K562 (cell line): Measurements from ENCODE around the gene OR10A2. TPM values are rescaled to one million over a fixed set of nuclear protein-coding genes. Genes with fewer than 3 reads are reported as not detected.

Source experiments
- ATAC-seq: fragments of 200-7000 bp; cut with Tn5 transposase; 3 replicates; pipeline ENCODE4 v1.9.1; 2020; ENCODE audit warnings: moderate library complexity
- BruUV-seq: library from RNA; stranded (reverse); fragments of 400-500 nt; replicated peaks from 2 replicates; lab custom pipeline; 2021; lab: Mats Ljungman, UMichigan
- CTCF ChIA-PET: fragments of 300-600 bp; formaldehyde crosslinking; extraction: SDS; loops from one replicate; lab custom pipeline; 2021; ENCODE audit warnings: low intra/inter-chr PET ratio; lab: Yijun Ruan, JAX
- POLR2A ChIA-PET: fragments of 300-600, 350-650 bp; sonication (Branson Sonifier 250); formaldehyde crosslinking; extraction: SDS; loops from one replicate; lab custom pipeline; 2021; ENCODE audit warnings: antibody characterized with exemption, inconsistent platforms; lab: Yijun Ruan, JAX
- DNase-seq, 4 experiments: peaks; one replicate each; pipeline versions ENCODE4 v3.0.0 to v3.0.0-alpha.2; 2011 to 2018; ENCODE audit warnings: low spot score in 3 of 4, mixed read lengths in 3 of 4; ENCODE audit errors: extremely low read depth in 1 of 4
- FAIRE-seq: peaks from 2 replicates; lab custom pipeline; 2011; peaks lifted over from hg19 to GRCh38; lab: Jason Lieb, UNC
- H2AFZ ChIP-seq: 2 replicates; pipeline ENCODE4 v1.6.0; 2011; ENCODE audit warnings: low read depth, low read length, control low read depth, inconsistent platforms
- H3K27ac ChIP-seq: fragments of 200-600 bp; 3 replicates; pipeline ENCODE4 v1.8.0; 2011; ENCODE audit warnings: low read depth, mild to moderate bottlenecking, control low read depth, inconsistent platforms, low read length, moderate library complexity, mixed read lengths; ENCODE audit errors: extremely low read depth
- H3K27me3 ChIP-seq, 2 experiments: fragments of 300-600 bp in 1 of 2; 2 replicates in 1 of 2; 3 replicates in 1 of 2; pipeline versions ENCODE4 v1.6.0 to v1.8.0; 2011; ENCODE audit warnings: inconsistent platforms in 2 of 2, low read length in 2 of 2, mild to moderate bottlenecking in 1 of 2, mixed read lengths in 1 of 2, moderate library complexity in 1 of 2; ENCODE audit not compliant: control insufficient read depth in 2 of 2, insufficient read depth in 2 of 2
- H3K36me3 ChIP-seq: fragments of 300-600 bp; 3 replicates; pipeline ENCODE4 v1.8.0; 2011; ENCODE audit warnings: mild to moderate bottlenecking, low read length, inconsistent platforms; ENCODE audit not compliant: control insufficient read depth, insufficient read depth
- H3K4me1 ChIP-seq, 2 experiments: fragments of 200-600 bp in 1 of 2; replicated peaks in 1 of 2; 2 replicates in 1 of 2; 3 replicates in 1 of 2; pipeline versions ENCODE4 v1.5.1 to v1.8.0; 2011; ENCODE audit warnings: inconsistent platforms in 2 of 2, low read length in 2 of 2, mild to moderate bottlenecking in 1 of 2, mixed read lengths in 1 of 2, moderate library complexity in 1 of 2; ENCODE audit not compliant: control insufficient read depth in 2 of 2, insufficient read depth in 2 of 2
- H3K4me2 ChIP-seq: 2 replicates; pipeline ENCODE4 v1.6.1; 2011; ENCODE audit warnings: low read length, control low read depth, inconsistent platforms, mixed read lengths; ENCODE audit not compliant: insufficient read depth
- H3K4me3 ChIP-seq: fragments of 200-600 bp; sonication (generic), shearing (Covaris generic); 2 replicates; pipeline ENCODE4 v1.5.1; 2016; ENCODE audit warnings: control low read depth, inconsistent platforms
- H3K79me2 ChIP-seq: fragments of 200-600 bp; 3 replicates; pipeline ENCODE4 v1.8.0; 2011; ENCODE audit warnings: low read length, inconsistent platforms; ENCODE audit not compliant: control insufficient read depth, insufficient read depth
- H3K9ac ChIP-seq, 2 experiments: 2 replicates each; pipeline versions ENCODE4 v1.6.0 to v1.6.1; 2011; ENCODE audit warnings: low read depth in 2 of 2, low read length in 2 of 2, control low read depth in 1 of 2, inconsistent platforms in 1 of 2, mild to moderate bottlenecking in 1 of 2, mixed read lengths in 1 of 2; ENCODE audit not compliant: insufficient read depth in 1 of 2
- H3K9me1 ChIP-seq: one replicate; pipeline ENCODE4 v1.6.0; 2011; ENCODE audit warnings: inconsistent platforms, mild to moderate bottlenecking, low read length, moderate library complexity; ENCODE audit not compliant: control insufficient read depth, insufficient read depth
- H3K9me3 ChIP-seq: replicated peaks from 2 replicates; pipeline ENCODE4 v1.5.1; 2011; ENCODE audit warnings: low read depth, low read length, inconsistent platforms; ENCODE audit not compliant: control insufficient read depth, insufficient read depth
- H4K20me1 ChIP-seq: replicated peaks from 2 replicates; pipeline ENCODE4 v1.6.1; 2011; ENCODE audit warnings: low read length, inconsistent platforms, mixed read lengths; ENCODE audit not compliant: control insufficient read depth, insufficient read depth
- HDAC1 ChIP-seq, 2 experiments: fragments of 450-650 bp; IDR thresholded peaks; 2 replicates each; pipeline ENCODE4 v1.6.1; 2016 to 2017; ENCODE audit warnings: inconsistent platforms in 1 of 2, mild to moderate bottlenecking in 1 of 2, moderate library complexity in 1 of 2
- KDM1A ChIP-seq, 2 experiments: fragments of 450-650 bp; IDR thresholded peaks; 2 replicates each; pipeline ENCODE4 v1.6.1; 2016; ENCODE audit warnings: mild to moderate bottlenecking in 2 of 2
- NFATC3 ChIP-seq: fragments of 450-650 bp; IDR thresholded peaks from 2 replicates; pipeline ENCODE4 v1.6.1; 2017; ENCODE audit warnings: mild to moderate bottlenecking
- NONO ChIP-seq, 2 experiments: fragments of 200-400 bp in 1 of 2; fragments of 450-650 bp in 1 of 2; formaldehyde crosslinking in 1 of 2; IDR thresholded peaks; 2 replicates each; pipeline ENCODE4 v1.6.1; 2017; ENCODE audit warnings: low read depth in 2 of 2, mild to moderate bottlenecking in 2 of 2, moderate library complexity in 2 of 2, low read length in 1 of 2
- PCBP1 ChIP-seq: fragments of 200-400 bp; formaldehyde crosslinking; IDR thresholded peaks from 2 replicates; pipeline ENCODE4 v1.6.1; 2018; ENCODE audit warnings: mild to moderate bottlenecking, low read depth, low read length; ENCODE audit not compliant: poor library complexity, severe bottlenecking
- SREBF1 ChIP-seq: fragments of 150-350 bp; IDR thresholded peaks from 2 replicates; pipeline ENCODE4 v1.6.1; 2014; ENCODE audit warnings: antibody characterized with exemption, low read depth, low read length, borderline replicate concordance
- U2AF1 ChIP-seq: fragments of 200-400 bp; formaldehyde crosslinking; optimal IDR thresholded peaks from 2 replicates; pipeline ENCODE3; 2017; ENCODE audit warnings: mild to moderate bottlenecking, low read depth, low read length, moderate library complexity
- ZNF699 ChIP-seq: fragments of 250-450 bp; sonication (Bioruptor Pico); IDR thresholded peaks from 2 replicates; pipeline ENCODE4 v1.8.0; 2021; ENCODE audit warnings: mild to moderate bottlenecking, moderate library complexity; ENCODE audit not compliant: insufficient replicate concordance
- WGBS: fragments of 100-300 bp; shearing (Covaris generic); methylation state at CpG from one replicate; pipeline ENCODE4 v1.1.6; 2016; ENCODE audit warnings: low coverage, mixed read lengths; ENCODE audit not compliant: insufficient coverage; ENCODE audit errors: missing lambda C conversion rate; 5-methylcytosine and 5-hydroxymethylcytosine counted together
- in situ Hi-C: fragments of 300-500 bp; cut with MboI; formaldehyde crosslinking; loops from 4 replicates; pipeline ENCODE4 v1.15.0; 2018; ENCODE audit warnings: inconsistent platforms, mixed read lengths
- intact Hi-C: fragments of 100-400 bp; cut with micrococcal nuclease; formaldehyde crosslinking; loops from 2 replicates; pipeline ENCODE4 v1.14.2; 2022
- polyA plus RNA-seq, 8 experiments: library from polyadenylated mRNA; depleted of rRNA in 4 of 8; stranded (reverse) in 5 of 8; unstranded in 3 of 8; fragments of >200 nt; fragmentation: Nextera tagmentation in 2 of 8; fragmentation: Illumina TruSeq in 1 of 8; extraction: Ambion mirVana in 2 of 8; extraction: Trizol in 1 of 8; gene quantifications; 2 replicates each; pipeline versions ENCODE4 v1.2.1 to v1.2.3, GENCODE V29; 2011 to 2014; ENCODE audit warnings: inconsistent platforms in 1 of 8, missing spikeins in 1 of 8
- total RNA-seq, 7 experiments: library from RNA; depleted of rRNA in 6 of 7; stranded (reverse); fragments of >200 nt in 6 of 7; fragmentation: Illumina TruSeq in 2 of 7; extraction: Trizol in 2 of 7; gene quantifications; 2 replicates each; pipeline versions ENCODE4 v1.2.1 to v1.2.3, GENCODE V29; 2011 to 2021; ENCODE audit warnings: low replicate concordance in 1 of 7
- TF ChIP-seq, protein P1 (sequence below): fragments of 450-650 bp; formaldehyde crosslinking; IDR thresholded peaks from 2 replicates; pipeline ENCODE4 v1.4.0; 2020; ENCODE audit warnings: mild to moderate bottlenecking, moderate library complexity

Gene OR10A2
- total and polyA plus RNA-seq, 9 of the 15 experiments (the other 6 are each of a cell fraction or from before 2014, with no cell fraction given), result 0.10 TPM; not detected in 8

DNA sequence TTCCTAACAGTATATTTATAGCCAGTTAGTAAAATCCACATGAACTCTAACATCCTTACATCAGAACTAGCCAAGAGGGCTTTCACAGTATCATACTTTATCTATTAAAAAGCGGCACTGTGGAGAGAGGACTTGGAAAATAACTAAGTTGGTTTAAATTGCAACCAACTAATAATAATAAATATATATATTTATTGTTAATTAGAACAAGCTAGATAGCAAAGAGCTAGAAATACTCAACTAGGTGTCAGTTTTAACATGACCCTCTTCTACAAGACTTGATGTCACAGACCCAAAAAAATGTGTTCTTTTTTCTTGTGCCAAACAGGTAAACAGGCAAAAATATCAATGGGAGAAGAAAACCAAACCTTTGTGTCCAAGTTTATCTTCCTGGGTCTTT, 57.8 kb downstream of the OR10A2 start, which contains the start of gene OR2D3:
TSS of gene OR2D3 (plus strand) at position 301 of the 400 bp plus-strand sequence. CDS start at position 301, 0 bp downstream.
- Histone ChIP-seq H3K27ac (no peak within 1 kb of the TSS), H3K27me3 (no peaks in the 10 kb centered on the region), H3K9ac (no peak within 1 kb of the TSS), H3K9me1 (no peaks in the 10 kb centered on the region), H3K4me1 (peaks cover 0 to 2% of the 10 kb centered on the region in 2 experiments; a peak in 2 of 5 replicates), H3K36me3 (no peaks in the 10 kb centered on the region), H4K20me1 (no peaks in the 10 kb centered on the region), H3K79me2 (no peaks in the 10 kb centered on the region), H3K9me3 (no peaks in the 10 kb centered on the region), H2AFZ (no peak within 1 kb of the TSS), H3K4me3 (no peak within 1 kb of the TSS), H3K4me2 (no peak within 1 kb of the TSS)
- ATAC-seq (no peak), FAIRE-seq (no peak), DNase-seq (no peak)
- in situ Hi-C loops (no loop called here), intact Hi-C loops (no loop called here)
- no peak for TF ChIP-seq KDM1A (IDR thresholded peaks at IDR 0.05)
- TF ChIP-seq NFATC3, result no peak
- no peak for TF ChIP-seq U2AF1
- no peak for TF ChIP-seq ZNF699 (CRISPR knock-in tag)
- TF ChIP-seq, protein P1, sequence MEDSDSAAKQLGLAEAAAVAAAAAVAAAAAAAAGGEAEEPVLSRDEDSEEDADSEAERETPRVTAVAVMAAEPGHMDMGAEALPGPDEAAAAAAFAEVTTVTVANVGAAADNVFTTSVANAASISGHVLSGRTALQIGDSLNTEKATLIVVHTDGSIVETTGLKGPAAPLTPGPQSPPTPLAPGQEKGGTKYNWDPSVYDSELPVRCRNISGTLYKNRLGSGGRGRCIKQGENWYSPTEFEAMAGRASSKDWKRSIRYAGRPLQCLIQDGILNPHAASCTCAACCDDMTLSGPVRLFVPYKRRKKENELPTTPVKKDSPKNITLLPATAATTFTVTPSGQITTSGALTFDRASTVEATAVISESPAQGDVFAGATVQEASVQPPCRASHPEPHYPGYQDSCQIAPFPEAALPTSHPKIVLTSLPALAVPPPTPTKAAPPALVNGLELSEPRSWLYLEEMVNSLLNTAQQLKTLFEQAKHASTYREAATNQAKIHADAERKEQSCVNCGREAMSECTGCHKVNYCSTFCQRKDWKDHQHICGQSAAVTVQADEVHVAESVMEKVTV, result no peak
- no peak for TF ChIP-seq HDAC1 (IDR thresholded peaks at IDR 0.05)
- TF ChIP-seq PCBP1, result no peak
- no peak for TF ChIP-seq NONO (IDR thresholded peaks at IDR 0.05; ENCODE audit: low read depth in 2 of 2, low read length in 1 of 2)
- TF ChIP-seq SREBF1, result no peak
- no TSS peak for BruUV-seq
- ChIA-PET CTCF (no interaction called here), POLR2A (no interaction called here)
- WGBS, result 78% methylated on average over 1 of the region's 1 CpG

Other genes starting within 250 kb of the OR10A2 start
Only the 7 nearest of the 14 such genes appear.
- gene OR2AG1, start 80.0 kb upstream of the OR10A2 start, total RNA-seq (2014; rRNA removed), result not detected in 2 replicates
- gene OR2AG1, start 80.0 kb upstream of the OR10A2 start, total RNA-seq (2014; rRNA removed; fragmentation: Illumina TruSeq; extraction: Trizol), result 0.03 TPM in 1 of 2 replicates, not detected in the other
- gene OR2AG1, start 80.0 kb upstream of the OR10A2 start, total RNA-seq (2015; rRNA removed; fragmentation: Illumina TruSeq; extraction: Trizol), result not detected in 2 replicates
- gene OR2AG1, start 80.0 kb upstream of the OR10A2 start, total RNA-seq (2021), result not detected in 2 replicates
- gene OR2AG1, start 80.0 kb upstream of the OR10A2 start, polyA plus RNA-seq (2011; rRNA removed), result 0.03 and 0.06 TPM in 2 replicates
- not detected in 2 replicates for gene OR2AG1, start 80.0 kb upstream of the OR10A2 start, polyA plus RNA-seq (2014; fragmentation: Illumina TruSeq; extraction: Trizol)
- under 1 TPM; 0.08 to 0.11 TPM for gene OR2AG1, start 80.0 kb upstream of the OR10A2 start, polyA plus RNA-seq (2014; fragmentation: Nextera tagmentation; extraction: Ambion mirVana)
- 0.05 TPM in 1 of 2 replicates, not detected in the other for gene OR2AG1, start 80.0 kb upstream of the OR10A2 start, polyA plus RNA-seq (2014; rRNA removed)
- 0.41 and 0.50 TPM in 2 replicates for gene OR6A2, start 63.4 kb upstream of the OR10A2 start, total RNA-seq (2014; rRNA removed)
- 0.69 and 0.80 TPM in 2 replicates for gene OR6A2, start 63.4 kb upstream of the OR10A2 start, total RNA-seq (2014; rRNA removed; fragmentation: Illumina TruSeq; extraction: Trizol)
- 0.47 and 0.72 TPM in 2 replicates for gene OR6A2, start 63.4 kb upstream of the OR10A2 start, total RNA-seq (2015; rRNA removed; fragmentation: Illumina TruSeq; extraction: Trizol)
- 0.34 and 0.35 TPM in 2 replicates for gene OR6A2, start 63.4 kb upstream of the OR10A2 start, total RNA-seq (2021)
- gene OR6A2, start 63.4 kb upstream of the OR10A2 start, polyA plus RNA-seq (2011; rRNA removed), result 0.11 and 0.18 TPM in 2 replicates
- not detected in 2 replicates for gene OR6A2, start 63.4 kb upstream of the OR10A2 start, polyA plus RNA-seq (2014; fragmentation: Illumina TruSeq; extraction: Trizol)
- under 1 TPM in 1 of 2 experiments, not detected in 1; 0.04 TPM for gene OR6A2, start 63.4 kb upstream of the OR10A2 start, polyA plus RNA-seq (2014; fragmentation: Nextera tagmentation; extraction: Ambion mirVana)
- gene OR6A2, start 63.4 kb upstream of the OR10A2 start, polyA plus RNA-seq (2014; rRNA removed), result 0.05 and 0.11 TPM in 2 replicates
- not detected in 2 replicates for gene OR10A5, start 17.4 kb upstream of the OR10A2 start, total RNA-seq (2014; rRNA removed)
- not detected in 2 replicates for gene OR10A5, start 17.4 kb upstream of the OR10A2 start, total RNA-seq (2014; rRNA removed; fragmentation: Illumina TruSeq; extraction: Trizol)
- gene OR10A5, start 17.4 kb upstream of the OR10A2 start, total RNA-seq (2015; rRNA removed; fragmentation: Illumina TruSeq; extraction: Trizol), result not detected in 2 replicates
- not detected in 2 replicates for gene OR10A5, start 17.4 kb upstream of the OR10A2 start, total RNA-seq (2021)
- not detected in 2 replicates for gene OR10A5, start 17.4 kb upstream of the OR10A2 start, polyA plus RNA-seq (2011; rRNA removed)
- gene OR10A5, start 17.4 kb upstream of the OR10A2 start, polyA plus RNA-seq (2014; fragmentation: Illumina TruSeq; extraction: Trizol), result not detected in 2 replicates
- under 1 TPM in 1 of 2 experiments, not detected in 1; 0.14 TPM for gene OR10A5, start 17.4 kb upstream of the OR10A2 start, polyA plus RNA-seq (2014; fragmentation: Nextera tagmentation; extraction: Ambion mirVana)
- not detected in 2 replicates for gene OR10A5, start 17.4 kb upstream of the OR10A2 start, polyA plus RNA-seq (2014; rRNA removed)
- gene OR10A4, start 13.6 kb downstream of the OR10A2 start, total RNA-seq (2014; rRNA removed), result not detected in 2 replicates
- gene OR10A4, start 13.6 kb downstream of the OR10A2 start, total RNA-seq (2014; rRNA removed; fragmentation: Illumina TruSeq; extraction: Trizol), result not detected in 2 replicates
- gene OR10A4, start 13.6 kb downstream of the OR10A2 start, total RNA-seq (2015; rRNA removed; fragmentation: Illumina TruSeq; extraction: Trizol), result not detected in 2 replicates
- gene OR10A4, start 13.6 kb downstream of the OR10A2 start, total RNA-seq (2021), result not detected in 2 replicates
- gene OR10A4, start 13.6 kb downstream of the OR10A2 start, polyA plus RNA-seq (2011; rRNA removed), result not detected in 2 replicates
- not detected in 2 replicates for gene OR10A4, start 13.6 kb downstream of the OR10A2 start, polyA plus RNA-seq (2014; fragmentation: Illumina TruSeq; extraction: Trizol)
- gene OR10A4, start 13.6 kb downstream of the OR10A2 start, polyA plus RNA-seq (2014; fragmentation: Nextera tagmentation; extraction: Ambion mirVana), result not detected
- gene OR10A4, start 13.6 kb downstream of the OR10A2 start, polyA plus RNA-seq (2014; rRNA removed), result not detected in 2 replicates
- gene OR2D2, start 29.4 kb downstream of the OR10A2 start, total RNA-seq (2014; rRNA removed), result 0.57 and 0.73 TPM in 2 replicates
- 1.0 and 2.1 TPM in 2 replicates for gene OR2D2, start 29.4 kb downstream of the OR10A2 start, total RNA-seq (2014; rRNA removed; fragmentation: Illumina TruSeq; extraction: Trizol)
- gene OR2D2, start 29.4 kb downstream of the OR10A2 start, total RNA-seq (2015; rRNA removed; fragmentation: Illumina TruSeq; extraction: Trizol), result 0.72 TPM in 2 replicates
- 0.22 and 0.38 TPM in 2 replicates for gene OR2D2, start 29.4 kb downstream of the OR10A2 start, total RNA-seq (2021)
- 0.20 and 0.57 TPM in 2 replicates for gene OR2D2, start 29.4 kb downstream of the OR10A2 start, polyA plus RNA-seq (2011; rRNA removed)
- gene OR2D2, start 29.4 kb downstream of the OR10A2 start, polyA plus RNA-seq (2014; fragmentation: Illumina TruSeq; extraction: Trizol), result 0.10 TPM in 1 of 2 replicates, not detected in the other
- not detected for gene OR2D2, start 29.4 kb downstream of the OR10A2 start, polyA plus RNA-seq (2014; fragmentation: Nextera tagmentation; extraction: Ambion mirVana)
- 0.19 TPM in 1 of 2 replicates, not detected in the other for gene OR2D2, start 29.4 kb downstream of the OR10A2 start, polyA plus RNA-seq (2014; rRNA removed)
- gene OR2D3, start 57.9 kb downstream of the OR10A2 start, total RNA-seq (2014; rRNA removed), result not detected in 2 replicates
- gene OR2D3, start 57.9 kb downstream of the OR10A2 start, total RNA-seq (2014; rRNA removed; fragmentation: Illumina TruSeq; extraction: Trizol), result not detected in 2 replicates
- not detected in 2 replicates for gene OR2D3, start 57.9 kb downstream of the OR10A2 start, total RNA-seq (2015; rRNA removed; fragmentation: Illumina TruSeq; extraction: Trizol)
- gene OR2D3, start 57.9 kb downstream of the OR10A2 start, total RNA-seq (2021), result not detected in 2 replicates
- gene OR2D3, start 57.9 kb downstream of the OR10A2 start, polyA plus RNA-seq (2011; rRNA removed), result not detected in 2 replicates
- gene OR2D3, start 57.9 kb downstream of the OR10A2 start, polyA plus RNA-seq (2014; fragmentation: Illumina TruSeq; extraction: Trizol), result not detected in 2 replicates
- gene OR2D3, start 57.9 kb downstream of the OR10A2 start, polyA plus RNA-seq (2014; fragmentation: Nextera tagmentation; extraction: Ambion mirVana), result under 1 TPM in 1 of 2 experiments, not detected in 1; 0.42 TPM
- not detected in 2 replicates for gene OR2D3, start 57.9 kb downstream of the OR10A2 start, polyA plus RNA-seq (2014; rRNA removed)
- 11.1 and 11.2 TPM in 2 replicates for gene ZNF215, start 63.4 kb downstream of the OR10A2 start, total RNA-seq (2014; rRNA removed)
- 16.3 and 18.8 TPM in 2 replicates for gene ZNF215, start 63.4 kb downstream of the OR10A2 start, total RNA-seq (2014; rRNA removed; fragmentation: Illumina TruSeq; extraction: Trizol)
- 15.3 and 16.5 TPM in 2 replicates for gene ZNF215, start 63.4 kb downstream of the OR10A2 start, total RNA-seq (2015; rRNA removed; fragmentation: Illumina TruSeq; extraction: Trizol)
- gene ZNF215, start 63.4 kb downstream of the OR10A2 start, total RNA-seq (2021), result 12.5 and 12.8 TPM in 2 replicates
- gene ZNF215, start 63.4 kb downstream of the OR10A2 start, polyA plus RNA-seq (2011; rRNA removed), result 12.0 and 19.1 TPM in 2 replicates
- gene ZNF215, start 63.4 kb downstream of the OR10A2 start, polyA plus RNA-seq (2014; fragmentation: Illumina TruSeq; extraction: Trizol), result 13.0 and 14.8 TPM in 2 replicates
- 10 to 100 TPM; 12.2 to 14.2 TPM for gene ZNF215, start 63.4 kb downstream of the OR10A2 start, polyA plus RNA-seq (2014; fragmentation: Nextera tagmentation; extraction: Ambion mirVana)
- 13.3 and 14.1 TPM in 2 replicates for gene ZNF215, start 63.4 kb downstream of the OR10A2 start, polyA plus RNA-seq (2014; rRNA removed)